Osteocyte (in vitro differentiated cells): ENCODE data around the gene ATXN1. TPM values are rescaled to one million over a fixed set of nuclear protein-coding genes. Genes with fewer than 3 reads are reported as not detected.

ENCODE experiments used
- DNase-seq: peaks from one replicate; pipeline ENCODE4 v3.0.0; 2021; ENCODE audit warnings: mixed read lengths; ENCODE audit not compliant: unreplicated experiment; ENCODE audit errors: extremely low spot score
- H3K27ac Mint-ChIP-seq: one replicate; pipeline ENCODE4 v1.8.0; 2021; ENCODE audit warnings: mild to moderate bottlenecking, mixed read lengths; ENCODE audit not compliant: unreplicated experiment
- H3K27me3 Mint-ChIP-seq: one replicate; pipeline ENCODE4 v1.8.0; 2021; ENCODE audit warnings: mixed read lengths; ENCODE audit not compliant: unreplicated experiment
- H3K36me3 Mint-ChIP-seq: one replicate; pipeline ENCODE4 v1.8.0; 2021; ENCODE audit warnings: mixed read lengths; ENCODE audit not compliant: unreplicated experiment
- H3K4me1 Mint-ChIP-seq: one replicate; pipeline ENCODE4 v1.8.0; 2021; ENCODE audit warnings: mixed read lengths; ENCODE audit not compliant: unreplicated experiment
- H3K4me3 Mint-ChIP-seq: one replicate; pipeline ENCODE4 v1.8.0; 2021; ENCODE audit warnings: mild to moderate bottlenecking, moderate library complexity, mixed read lengths; ENCODE audit not compliant: unreplicated experiment
- H3K9me3 Mint-ChIP-seq: one replicate; pipeline ENCODE4 v1.8.0; 2021; ENCODE audit warnings: mixed read lengths; ENCODE audit not compliant: unreplicated experiment
- total RNA-seq: library from RNA; stranded (reverse); gene quantifications from 2 replicates; pipeline ENCODE4 v1.2.1, GENCODE V29; 2021
- TF ChIP-seq, protein P1 (sequence below): fragments of 200-600 bp; sonication (generic); IDR thresholded peaks from 2 replicates; pipeline ENCODE4 v1.5.0; 2021; ENCODE audit warnings: antibody characterized with exemption, mild to moderate bottlenecking, moderate library complexity

Gene ATXN1
- total RNA-seq, 1 donor from 2014 or later = 54.4 TPM

DNA sequence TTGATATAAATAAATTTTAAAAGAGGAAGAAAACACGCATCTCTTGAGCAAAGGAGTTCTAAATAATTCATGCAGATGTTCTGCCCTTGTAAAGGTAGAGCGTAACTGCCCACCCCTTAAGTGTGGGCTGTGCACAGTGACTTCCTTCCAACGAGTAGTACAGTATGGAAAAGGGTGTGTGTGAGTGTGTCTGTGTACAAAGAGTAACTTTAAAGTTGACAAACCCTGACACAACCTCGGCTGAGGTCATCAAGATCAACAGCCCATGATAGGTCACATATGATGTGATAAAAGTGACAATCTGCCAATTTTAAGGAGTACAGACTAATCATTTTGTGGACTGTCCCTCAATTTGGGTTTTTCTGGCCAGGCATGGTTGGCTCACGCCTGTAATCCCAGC, 225.7 kb downstream of the ATXN1 start:
- Mint-ChIP-seq H3K9me3 (no peaks in the 10 kb centered on the region), H3K36me3 (peaks cover 6% of the 10 kb centered on the region), H3K27ac (no peak overlapping the region), H3K27me3 (no peaks in the 10 kb centered on the region), H3K4me1 (peaks cover 5% of the 10 kb centered on the region), H3K4me3 (no peak overlapping the region)
- TF ChIP-seq, protein P1, sequence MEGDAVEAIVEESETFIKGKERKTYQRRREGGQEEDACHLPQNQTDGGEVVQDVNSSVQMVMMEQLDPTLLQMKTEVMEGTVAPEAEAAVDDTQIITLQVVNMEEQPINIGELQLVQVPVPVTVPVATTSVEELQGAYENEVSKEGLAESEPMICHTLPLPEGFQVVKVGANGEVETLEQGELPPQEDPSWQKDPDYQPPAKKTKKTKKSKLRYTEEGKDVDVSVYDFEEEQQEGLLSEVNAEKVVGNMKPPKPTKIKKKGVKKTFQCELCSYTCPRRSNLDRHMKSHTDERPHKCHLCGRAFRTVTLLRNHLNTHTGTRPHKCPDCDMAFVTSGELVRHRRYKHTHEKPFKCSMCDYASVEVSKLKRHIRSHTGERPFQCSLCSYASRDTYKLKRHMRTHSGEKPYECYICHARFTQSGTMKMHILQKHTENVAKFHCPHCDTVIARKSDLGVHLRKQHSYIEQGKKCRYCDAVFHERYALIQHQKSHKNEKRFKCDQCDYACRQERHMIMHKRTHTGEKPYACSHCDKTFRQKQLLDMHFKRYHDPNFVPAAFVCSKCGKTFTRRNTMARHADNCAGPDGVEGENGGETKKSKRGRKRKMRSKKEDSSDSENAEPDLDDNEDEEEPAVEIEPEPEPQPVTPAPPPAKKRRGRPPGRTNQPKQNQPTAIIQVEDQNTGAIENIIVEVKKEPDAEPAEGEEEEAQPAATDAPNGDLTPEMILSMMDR = no peak
- DNase-seq = no peak

DNA sequence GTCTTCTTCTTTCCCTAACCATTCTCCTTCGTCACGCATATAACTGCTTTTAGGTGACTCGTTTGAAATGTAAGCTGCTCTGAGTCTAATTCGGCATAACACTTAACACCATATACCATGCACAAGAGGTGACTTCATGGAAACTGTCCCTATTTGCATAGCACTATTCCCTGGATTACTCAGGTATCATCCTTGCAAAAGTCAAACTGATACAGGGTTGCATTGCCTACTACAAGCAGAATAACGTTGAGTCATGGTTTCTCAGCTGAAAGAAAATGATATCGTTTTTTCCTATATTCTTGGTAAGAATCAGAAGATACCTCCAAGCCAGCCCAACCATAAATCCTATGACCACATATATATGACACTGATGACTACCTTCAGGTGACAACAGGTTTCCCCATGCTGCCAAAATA, 227.5 kb downstream of the ATXN1 start:
- Mint-ChIP-seq H3K36me3 (peaks cover 2% of the 10 kb centered on the region), H3K27me3 (no peaks in the 10 kb centered on the region), H3K9me3 (no peaks in the 10 kb centered on the region), H3K4me3 (no peak overlapping the region), H3K4me1 (peaks cover 5% of the 10 kb centered on the region), H3K27ac (no peak overlapping the region)
- TF ChIP-seq, protein P1 = no peak
- no peak for DNase-seq

DNA sequence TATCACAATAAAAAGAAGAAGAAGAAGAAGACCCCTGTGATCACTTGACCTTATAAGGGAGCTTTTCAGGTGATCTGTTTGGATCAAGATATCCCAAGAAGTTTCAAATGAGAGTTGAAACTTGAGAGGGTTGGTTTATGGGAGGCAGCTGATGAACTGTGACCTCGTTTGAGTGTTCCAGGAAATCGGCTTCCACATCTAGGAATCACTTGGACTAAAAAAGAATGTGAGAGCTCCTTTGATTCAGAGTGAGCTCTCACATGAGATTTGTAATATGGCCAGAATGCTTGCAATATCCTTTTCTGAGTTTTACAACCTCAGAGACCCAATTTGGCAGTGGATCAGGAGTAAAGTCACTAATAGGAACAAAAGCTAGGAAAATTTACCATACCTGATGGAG, 228.1 kb downstream of the ATXN1 start:
- H3K27ac Mint-ChIP-seq = no peak overlapping the region
- H3K9me3 Mint-ChIP-seq = no peaks in the 10 kb centered on the region
- H3K27me3 Mint-ChIP-seq = no peaks in the 10 kb centered on the region
- TF ChIP-seq, protein P1 = no peak
- peaks cover 5% of the 10 kb centered on the region for H3K4me1 Mint-ChIP-seq
- no peak overlapping the region for H3K4me3 Mint-ChIP-seq
- DNase-seq = no peak
- H3K36me3 Mint-ChIP-seq = peaks cover 2% of the 10 kb centered on the region

DNA sequence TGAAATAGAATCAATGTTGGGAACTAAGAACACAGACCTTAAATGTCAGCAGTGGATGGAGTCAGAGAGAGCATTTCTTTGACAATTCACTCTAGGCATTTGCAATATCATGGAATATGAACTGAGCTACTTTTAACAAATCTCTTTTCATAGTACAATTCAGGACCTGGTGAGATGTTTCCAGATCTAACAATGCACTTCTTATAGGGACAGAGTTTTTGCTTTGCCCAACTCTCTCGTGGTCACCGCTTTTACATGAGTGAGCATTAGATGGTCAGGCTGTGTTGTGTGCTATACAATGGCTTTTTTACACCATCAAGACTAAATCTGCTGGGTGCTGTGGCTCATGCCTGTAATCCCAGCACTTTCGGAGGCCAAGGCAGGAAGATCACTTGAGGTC, 233.6 kb downstream of the ATXN1 start:
- Mint-ChIP-seq H3K9me3 (no peaks in the 10 kb centered on the region), H3K4me1 (peaks cover 19% of the 10 kb centered on the region), H3K27ac (no peak overlapping the region), H3K4me3 (no peak overlapping the region), H3K27me3 (no peaks in the 10 kb centered on the region), H3K36me3 (no peaks in the 10 kb centered on the region)
- TF ChIP-seq, protein P1 = no peak
- no peak for DNase-seq

DNA sequence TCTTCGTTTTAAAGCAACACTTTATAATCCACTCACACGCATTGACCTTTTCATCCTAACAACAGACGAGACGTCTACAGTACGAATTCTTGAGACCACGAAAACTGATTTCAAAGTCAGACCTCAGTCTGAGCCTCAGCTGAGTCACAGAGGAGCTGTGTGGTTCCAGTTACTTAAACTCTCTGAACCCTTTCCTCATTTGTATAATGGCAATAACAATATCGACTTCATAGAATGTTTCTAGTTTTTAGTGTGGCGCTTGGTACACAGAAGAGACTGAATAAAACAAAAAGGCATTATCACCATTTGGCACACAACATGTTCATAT, 236.9 kb downstream of the ATXN1 start:
- Mint-ChIP-seq H3K4me3 (no peak overlapping the region), H3K27me3 (no peaks in the 10 kb centered on the region), H3K27ac (peak overlapping the region; percentile 83), H3K9me3 (no peaks in the 10 kb centered on the region), H3K4me1 (peaks cover 22% of the 10 kb centered on the region), H3K36me3 (peaks cover 11% of the 10 kb centered on the region)
- no peak for DNase-seq
- TF ChIP-seq, protein P1 = no peak
